ENCODE results near the gene XRCC3. TPM values are rescaled to one million over a fixed set of nuclear protein-coding genes. Genes with fewer than 3 reads are reported as not detected.
A peak's percentile ranks its signal among the peaks of the same experiment; 100 is the strongest.

XRCC3 gene
- total RNA-seq, 1 donor from 2014 or later: 5.2 TPM

GRCh38 chr14:103688906-103689902 lies 26.0 kb downstream of the XRCC3 start:
- no peaks in the 10 kb centered on the region for H3K9me3 ChIP-seq (ENCODE audit: insufficient read depth, low read depth, low read length)
- H3K36me3 Mint-ChIP-seq (ENCODE audit: low read depth, unreplicated experiment): peaks cover 7% of the 10 kb centered on the region
- no peak overlapping the region for H3K4me3 ChIP-seq (ENCODE audit: insufficient read depth, low read depth, low read length)
- peaks cover 46% of the 10 kb centered on the region for H3K36me3 ChIP-seq (ENCODE audit: insufficient read depth, low read length)
- H2AFZ ChIP-seq (ENCODE audit: low read depth, low read length): no peak overlapping the region
- peaks cover 78% of the 10 kb centered on the region for H4K20me1 ChIP-seq (ENCODE audit: insufficient read depth, low read length)
- peak overlapping the region; percentile 67 for H3K27ac ChIP-seq (ENCODE audit: low read depth, low read length)
- peak overlapping the region; percentile 22 for H3K4me3 Mint-ChIP-seq (ENCODE audit: unreplicated experiment)
- H3K27ac Mint-ChIP-seq (ENCODE audit: unreplicated experiment): peak overlapping the region; percentile 77
- H3K27me3 Mint-ChIP-seq (ENCODE audit: low read depth, unreplicated experiment): no peaks in the 10 kb centered on the region
- peaks cover 77% of the 10 kb centered on the region for H3K79me2 ChIP-seq (ENCODE audit: insufficient read depth, low read length)
- FAIRE-seq (no peak), DNase-seq (ENCODE audit: low read depth) (peak; percentile 72)
- H3K4me2 ChIP-seq (ENCODE audit: low read length): peak overlapping the region; percentile 57
- H3K4me1 ChIP-seq (ENCODE audit: insufficient read depth, low read length): peaks cover 25% of the 10 kb centered on the region
- no peaks in the 10 kb centered on the region for H3K9me3 Mint-ChIP-seq (ENCODE audit: unreplicated experiment)
- H3K27me3 ChIP-seq (ENCODE audit: insufficient read depth, low read length): no peaks in the 10 kb centered on the region
- peaks cover 13% of the 10 kb centered on the region for H3K4me1 Mint-ChIP-seq (ENCODE audit: low read depth, unreplicated experiment)
- H3K9ac ChIP-seq (ENCODE audit: low read length): peak overlapping the region; percentile 55
- TF ChIP-seq CTCF (IDR thresholded peaks at IDR 0.05; ENCODE audit: insufficient read depth, low read depth, low read length) (no peak), EZH2 (IDR thresholded peaks at IDR 0.05; ENCODE audit: insufficient read depth, low read length) (no peak)

GRCh38 chr14:103688441-103688840 lies 26.8 kb downstream of the XRCC3 start:
- Histone ChIP-seq H3K79me2 (ENCODE audit: insufficient read depth, low read length) (peaks cover 77% of the 10 kb centered on the region), H3K9me3 (ENCODE audit: insufficient read depth, low read depth, low read length) (no peaks in the 10 kb centered on the region), H3K36me3 (ENCODE audit: insufficient read depth, low read length) (peaks cover 47% of the 10 kb centered on the region), H3K4me1 (ENCODE audit: insufficient read depth, low read length) (peaks cover 25% of the 10 kb centered on the region), H2AFZ (ENCODE audit: low read depth, low read length) (no peak overlapping the region), H3K4me3 (ENCODE audit: insufficient read depth, low read depth, low read length) (no peak overlapping the region), H3K27ac (ENCODE audit: low read depth, low read length) (peak overlapping the region; percentile 67), H3K4me2 (ENCODE audit: low read length) (peak overlapping the region; percentile 57), H4K20me1 (ENCODE audit: insufficient read depth, low read length) (peaks cover 79% of the 10 kb centered on the region), H3K27me3 (ENCODE audit: insufficient read depth, low read length) (no peaks in the 10 kb centered on the region), H3K9ac (ENCODE audit: low read length) (peak overlapping the region; percentile 55)
- Mint-ChIP-seq H3K27ac (ENCODE audit: unreplicated experiment) (peak overlapping the region; percentile 77), H3K36me3 (ENCODE audit: low read depth, unreplicated experiment) (peaks cover 7% of the 10 kb centered on the region), H3K27me3 (ENCODE audit: low read depth, unreplicated experiment) (no peaks in the 10 kb centered on the region), H3K9me3 (ENCODE audit: unreplicated experiment) (no peaks in the 10 kb centered on the region), H3K4me3 (ENCODE audit: unreplicated experiment) (no peak overlapping the region), H3K4me1 (ENCODE audit: low read depth, unreplicated experiment) (peaks cover 13% of the 10 kb centered on the region)
- TF ChIP-seq CTCF (IDR thresholded peaks at IDR 0.05; ENCODE audit: insufficient read depth, low read depth, low read length) (no peak), EZH2 (IDR thresholded peaks at IDR 0.05; ENCODE audit: insufficient read depth, low read length) (no peak)
- DNase-seq (ENCODE audit: low read depth) (no peak), FAIRE-seq (no peak)
